H1 (cell line): ENCODE measurements around the gene RIMS3. TPM values are rescaled to one million over a fixed set of nuclear protein-coding genes. Genes with fewer than 3 reads are reported as not detected.

Experiments
- CTCF ChIA-PET: fragments of 300-600 bp; sonication (Branson Sonifier 250); formaldehyde crosslinking; loops from one replicate; lab custom pipeline; 2021; ENCODE audit not compliant: partially characterized antibody; lab: Charles Lee
- POLR2A ChIA-PET: fragments of 300-600 bp; sonication (Branson Sonifier 250); formaldehyde crosslinking; loops from one replicate; lab custom pipeline; 2021; ENCODE audit warnings: inconsistent platforms; ENCODE audit not compliant: partially characterized antibody; lab: Charles Lee
- DNase-seq, 2 experiments: peaks; one replicate each; pipeline versions ENCODE4 v3.0.0 to v3.0.0-alpha.2; 2010 to 2022; ENCODE audit warnings: low spot score in 2 of 2, low read depth in 1 of 2, mixed read lengths in 1 of 2
- FAIRE-seq: peaks from 2 replicates; lab custom pipeline; 2011; peaks lifted over from hg19 to GRCh38; lab: Jason Lieb, UNC
- H2AFZ ChIP-seq: 2 replicates; pipeline ENCODE4 v1.8.1; 2012; ENCODE audit warnings: low read length, inconsistent platforms
- H2AK5ac ChIP-seq: 2 replicates; pipeline ENCODE4 v1.6.1; 2013; ENCODE audit warnings: low read depth, low read length
- H2BK120ac ChIP-seq: replicated peaks from 2 replicates; pipeline ENCODE3; 2013; ENCODE audit warnings: low read depth, low read length, inconsistent platforms
- H2BK12ac ChIP-seq: 2 replicates; pipeline ENCODE4 v1.6.1; 2013; ENCODE audit warnings: low read depth, low read length
- H2BK15ac ChIP-seq: 2 replicates; pipeline ENCODE4 v1.6.1; 2013; ENCODE audit warnings: low read length
- H2BK20ac ChIP-seq: 2 replicates; pipeline ENCODE4 v1.6.1; 2013; ENCODE audit warnings: low read length
- H2BK5ac ChIP-seq: 2 replicates; pipeline ENCODE4 v1.6.1; 2013; ENCODE audit warnings: low read depth, low read length
- H3K14ac ChIP-seq: 2 replicates; pipeline ENCODE4 v1.6.1; 2013; ENCODE audit warnings: inconsistent platforms; ENCODE audit not compliant: insufficient read length
- H3K18ac ChIP-seq: 2 replicates; pipeline ENCODE4 v1.6.1; 2013; ENCODE audit warnings: low read length; ENCODE audit errors: extremely low read depth
- H3K23ac ChIP-seq: 2 replicates; pipeline ENCODE4 v1.6.1; 2013; ENCODE audit warnings: inconsistent platforms; ENCODE audit not compliant: insufficient read length
- H3K23me2 ChIP-seq: 2 replicates; pipeline ENCODE4 v1.6.1; 2013; ENCODE audit warnings: low read depth, low read length
- H3K27ac ChIP-seq: 2 replicates; pipeline ENCODE4 v1.6.1; 2011; ENCODE audit warnings: low read depth, low read length, inconsistent platforms
- H3K27me3 ChIP-seq, 4 experiments: replicated peaks in 1 of 4; 1 replicate in 1 of 4; 2 replicates in 3 of 4; pipeline versions ENCODE4 v1.6.1 to v1.8.1; 2011 to 2013; ENCODE audit warnings: low read length in 3 of 4, mild to moderate bottlenecking in 3 of 4, inconsistent platforms in 2 of 4, mixed read lengths in 2 of 4, moderate library complexity in 1 of 4; ENCODE audit not compliant: control insufficient read depth in 3 of 4, insufficient read depth in 3 of 4; ENCODE audit errors: extremely low read depth in 1 of 4
- H3K36me3 ChIP-seq, 4 experiments: 2 replicates each; pipeline versions ENCODE4 v1.6.1 to v1.8.1; 2011 to 2013; ENCODE audit warnings: mild to moderate bottlenecking in 4 of 4, low read length in 3 of 4, moderate library complexity in 2 of 4, control low read depth in 1 of 4, inconsistent platforms in 1 of 4; ENCODE audit not compliant: insufficient read depth in 4 of 4, control insufficient read depth in 2 of 4
- H3K4ac ChIP-seq: replicated peaks from 2 replicates; pipeline ENCODE3; 2013; ENCODE audit warnings: low read length, low read depth, mixed read lengths, inconsistent platforms; ENCODE audit not compliant: insufficient read length
- H3K4me1 ChIP-seq, 4 experiments: replicated peaks in 1 of 4; 1 replicate in 1 of 4; 2 replicates in 3 of 4; pipeline versions ENCODE4 v1.6.1 to v1.8.1; 2011 to 2013; ENCODE audit warnings: low read length in 3 of 4, inconsistent platforms in 2 of 4, mixed read lengths in 1 of 4; ENCODE audit not compliant: insufficient read depth in 4 of 4, control insufficient read depth in 3 of 4
- H3K4me2 ChIP-seq, 2 experiments: 2 replicates each; pipeline versions ENCODE4 v1.6.1 to v1.8.1; 2011 to 2013; ENCODE audit warnings: low read depth in 2 of 2, low read length in 2 of 2, control low read depth in 1 of 2, inconsistent platforms in 1 of 2, mild to moderate bottlenecking in 1 of 2; ENCODE audit not compliant: insufficient read depth in 1 of 2
- H3K4me3 ChIP-seq, 4 experiments: fragments of 200-600, 300-600 bp in 1 of 4; sonication (generic), shearing (Covaris generic), sonication (Bioruptor Twin) in 1 of 4; 2 replicates each; pipeline versions ENCODE4 v1.5.1 to v1.8.1; 2011 to 2016; ENCODE audit warnings: low read length in 4 of 4, low read depth in 3 of 4, control low read depth in 2 of 4, inconsistent platforms in 2 of 4, mild to moderate bottlenecking in 2 of 4, mixed read lengths in 1 of 4, moderate library complexity in 1 of 4; ENCODE audit not compliant: insufficient read depth in 2 of 4; ENCODE audit errors: extremely low read depth in 1 of 4
- H3K56ac ChIP-seq: replicated peaks from 2 replicates; pipeline ENCODE3; 2013; ENCODE audit warnings: low read depth, mild to moderate bottlenecking, mixed read lengths, low read length, inconsistent platforms; ENCODE audit not compliant: insufficient read length
- H3K79me1 ChIP-seq: 2 replicates; pipeline ENCODE4 v1.6.1; 2013; ENCODE audit warnings: low read depth, low read length, control low read depth
- H3K79me2 ChIP-seq, 2 experiments: 2 replicates each; pipeline versions ENCODE4 v1.6.1 to v1.8.1; 2012 to 2013; ENCODE audit warnings: low read length in 2 of 2, mild to moderate bottlenecking in 2 of 2, inconsistent platforms in 1 of 2; ENCODE audit not compliant: insufficient read depth in 2 of 2, control insufficient read depth in 1 of 2
- H3K9ac ChIP-seq, 4 experiments: replicated peaks in 1 of 4; 1 replicate in 1 of 4; 2 replicates in 3 of 4; pipeline versions ENCODE4 v1.6.1 to v1.8.1; 2011 to 2013; ENCODE audit warnings: low read depth in 3 of 4, low read length in 3 of 4, control low read depth in 2 of 4, mild to moderate bottlenecking in 2 of 4, moderate library complexity in 2 of 4, inconsistent platforms in 1 of 4; ENCODE audit errors: extremely low read depth in 1 of 4
- H3K9me3 ChIP-seq, 2 experiments: 2 replicates each; pipeline versions ENCODE4 v1.6.1 to v1.8.1; 2012 to 2013; ENCODE audit warnings: mild to moderate bottlenecking in 2 of 2, moderate library complexity in 2 of 2, control low read depth in 1 of 2, inconsistent platforms in 1 of 2, low read depth in 1 of 2, low read length in 1 of 2, mixed read lengths in 1 of 2; ENCODE audit not compliant: insufficient read depth in 2 of 2
- H4K20me1 ChIP-seq, 2 experiments: replicated peaks in 1 of 2; 2 replicates each; pipeline versions ENCODE3 to v1.8.1; 2011 to 2013; ENCODE audit warnings: inconsistent platforms in 2 of 2, low read length in 2 of 2, mild to moderate bottlenecking in 1 of 2; ENCODE audit not compliant: insufficient read depth in 2 of 2, control insufficient read depth in 1 of 2
- H4K5ac ChIP-seq: 2 replicates; pipeline ENCODE4 v1.6.1; 2013; ENCODE audit warnings: low read length, low read depth, mixed read lengths, inconsistent platforms; ENCODE audit not compliant: insufficient read length
- H4K8ac ChIP-seq: 2 replicates; pipeline ENCODE4 v1.8.0; 2013; ENCODE audit warnings: mild to moderate bottlenecking, moderate library complexity, low read length, inconsistent platforms; ENCODE audit not compliant: insufficient read depth; ENCODE audit errors: extremely low read depth
- H4K91ac ChIP-seq: replicated peaks from 2 replicates; pipeline ENCODE3; 2013; ENCODE audit warnings: low read length, mixed read lengths, inconsistent platforms; ENCODE audit not compliant: insufficient read length
- CHD2 ChIP-seq: IDR thresholded peaks from 2 replicates; pipeline ENCODE4 v1.6.1; 2012; ENCODE audit warnings: low read length, improper control_type of control experiment
- CTBP2 ChIP-seq: IDR thresholded peaks from 2 replicates; pipeline ENCODE4 v1.7.0; 2011; ENCODE audit warnings: borderline replicate concordance, mild to moderate bottlenecking, moderate library complexity, mixed read lengths, low read length; ENCODE audit not compliant: insufficient read depth, insufficient read length
- EP300 ChIP-seq, 2 experiments: IDR thresholded peaks; 1 replicate in 1 of 2; 2 replicates in 1 of 2; pipeline ENCODE4 v1.6.1; 2011 to 2012; ENCODE audit warnings: low read depth in 2 of 2, low read length in 2 of 2, mild to moderate bottlenecking in 2 of 2, borderline replicate concordance in 1 of 2, inconsistent platforms in 1 of 2, moderate library complexity in 1 of 2
- HDAC6 ChIP-seq: IDR thresholded peaks from one replicate; pipeline ENCODE4 v1.7.1; 2012; ENCODE audit warnings: low read depth, mild to moderate bottlenecking, inconsistent platforms, low read length, moderate library complexity
- ZNF274 ChIP-seq: IDR thresholded peaks from 2 replicates; pipeline ENCODE4 v1.7.0; 2012; ENCODE audit warnings: low read length, borderline replicate concordance; ENCODE audit errors: extremely low read depth
- WGBS, 2 experiments: shearing (Covaris generic) in 1 of 2; methylation state at CpG; one replicate each; pipeline versions ENCODE4 v1.1.6 to v1.1.7; 2013 to 2015; ENCODE audit warnings: low lambda C conversion rate in 2 of 2, mixed read lengths in 2 of 2, inconsistent platforms in 1 of 2, low coverage in 1 of 2, missing lambda C conversion rate in 1 of 2; ENCODE audit not compliant: insufficient replicate concordance in 2 of 2, insufficient coverage in 1 of 2, insufficient read length in 1 of 2; ENCODE audit errors: extremely low coverage in 1 of 2, missing lambda C conversion rate in 1 of 2; 5-methylcytosine and 5-hydroxymethylcytosine counted together
- polyA plus RNA-seq, 7 experiments: library from polyadenylated mRNA; depleted of rRNA in 3 of 7; stranded (reverse) in 5 of 7; unstranded in 2 of 7; fragments of >200 nt in 5 of 7; fragments of 200-250 nt in 2 of 7; gene quantifications; 1 replicate in 5 of 7; 2 replicates in 1 of 7; 4 replicates in 1 of 7; pipeline versions ENCODE4 v1.2.1 to v1.2.3, GENCODE V29; 2011 to 2013; ENCODE audit warnings: missing spikeins in 2 of 7, mixed read lengths in 2 of 7
- total RNA-seq: library from RNA; stranded (reverse); fragmentation: NEBNext Ultra II Directional; extraction: Animal tissue kit (Norgen Biotek cat#: 25700); gene quantifications from 2 replicates; pipeline ENCODE4 v1.2.1, GENCODE V29; 2021

The RIMS3 gene
- total and polyA plus RNA-seq, 2 of the 8 experiments (the other 6 are each of a cell fraction or from before 2014, with no cell fraction given): 13.3 to 20.6 TPM

- no peak for FAIRE-seq
- 82% methylated on average over 6 of the region's 6 CpGs; no CpG with 5 or more reads in 1 of the 2 experiments for WGBS, 2 experiments
- no peak overlapping the region for H2AFZ ChIP-seq
Observed at GRCh38 chr1:40634901-40635655, 30.4 kb downstream of the RIMS3 start.

More at GRCh38 chr1:40634901-40635655, 30.4 kb downstream of the RIMS3 start:
- H4K5ac ChIP-seq: no peak overlapping the region
- H3K4me2 ChIP-seq: no peak overlapping the region
- H2BK5ac ChIP-seq: no peak overlapping the region
- no peaks in the 10 kb centered on the region for H3K79me2 ChIP-seq
- no peaks in the 10 kb centered on the region for H3K9me3 ChIP-seq
- no peak overlapping the region for H3K23ac ChIP-seq
- ChIA-PET CTCF (interaction anchor here (1.1 to 24.9 kb wide), 6 partner anchors 8 to 314 kb away, joined by 3 to 684 read pairs (median 3); partner anchors contain the start of gene RIMS3), POLR2A (interaction anchor here (1.2 kb wide), 1 partner anchor 24 kb away, joined by 4 read pairs; no protein-coding TSS in a partner anchor)
- TF ChIP-seq CHD2 (no peak), ZNF274 (no peak), CTBP2 (no peak), EP300 (IDR thresholded peaks at IDR 0.05; ENCODE audit: borderline replicate concordance in 1 of 2, low read depth in 2 of 2, low read length in 2 of 2) (no peak), HDAC6 (no peak)
- no peak overlapping the region for H2BK15ac ChIP-seq
- no peaks in the 10 kb centered on the region; the same call in 1 of the 2 replicates for H3K23me2 ChIP-seq
- no peak overlapping the region for H3K56ac ChIP-seq
- no peaks in the 10 kb centered on the region for H3K79me1 ChIP-seq
- H2AK5ac ChIP-seq: no peak overlapping the region
- no peak overlapping the region for H2BK120ac ChIP-seq
- H3K4ac ChIP-seq: no peak overlapping the region
- no peak overlapping the region for H3K18ac ChIP-seq
- H2BK12ac ChIP-seq: no peak overlapping the region
- DNase-seq: no peak
- H3K36me3 ChIP-seq: no peaks in the 10 kb centered on the region
- H4K20me1 ChIP-seq: peaks cover 0 to 6% of the 10 kb centered on the region in 2 experiments
- H3K27me3 ChIP-seq: no peaks in the 10 kb centered on the region
- H4K91ac ChIP-seq: no peak overlapping the region
- no peak overlapping the region for H3K9ac ChIP-seq
- no peaks in the 10 kb centered on the region; a peak in 1 of 7 replicates for H3K4me1 ChIP-seq
- H4K8ac ChIP-seq: no peak overlapping the region
- H3K14ac ChIP-seq: no peak overlapping the region
- H3K27ac ChIP-seq: no peak overlapping the region
- no peak overlapping the region for H2BK20ac ChIP-seq
- H3K4me3 ChIP-seq: no peak overlapping the region
